CD4-positive, alpha-beta T cell (primary cell): Measurements from ENCODE around the gene ABLIM1. TPM values are rescaled to one million over a fixed set of nuclear protein-coding genes. Genes with fewer than 3 reads are reported as not detected.

Experiments used
- ATAC-seq: fragments of 200-7000 bp; cut with Tn5 transposase; one replicate; pipeline ENCODE4 v1.10.0; 2022; ENCODE audit warnings: mild to moderate bottlenecking; ENCODE audit not compliant: poor library complexity
- CTCF ChIA-PET: fragments of 350-600 bp; sonication (Branson Sonifier 250); formaldehyde crosslinking; loops from one replicate; lab custom pipeline; 2021; ENCODE audit warnings: antibody characterized with exemption, inconsistent platforms; lab: Charles Lee
- POLR2A ChIA-PET: fragments of 350-600 bp; sonication (Branson Sonifier 250); formaldehyde crosslinking; loops from one replicate; lab custom pipeline; 2021; ENCODE audit warnings: antibody characterized with exemption, inconsistent platforms; lab: Charles Lee
- DNase-seq, 14 experiments: peaks; one replicate each; pipeline ENCODE4 v3.0.0-alpha.2; 2013 to 2020; ENCODE audit warnings: mixed read lengths in 2 of 14
- H3K27ac ChIP-seq, 2 donors: one replicate each; pipeline versions ENCODE4 v1.5.1 to v1.7.0; 2013; ENCODE audit warnings: low read length in 2 of 2, low read depth in 1 of 2, mild to moderate bottlenecking in 1 of 2
- H3K27me3 ChIP-seq, 2 experiments: 1 replicate in 1 of 2; 2 replicates in 1 of 2; pipeline versions ENCODE4 v1.6.1 to v1.7.0; 2013; ENCODE audit warnings: low read length in 2 of 2, control low read depth in 1 of 2, mild to moderate bottlenecking in 1 of 2, moderate library complexity in 1 of 2; ENCODE audit not compliant: insufficient read depth in 2 of 2, control insufficient read depth in 1 of 2
- H3K36me3 ChIP-seq: one replicate; pipeline ENCODE4 v1.6.1; 2013; ENCODE audit warnings: low read length, control low read depth; ENCODE audit not compliant: insufficient read depth
- H3K4me1 ChIP-seq: one replicate; pipeline ENCODE4 v1.6.1; 2013; ENCODE audit warnings: low read length, control low read depth; ENCODE audit not compliant: insufficient read depth
- H3K4me3 ChIP-seq: one replicate; pipeline ENCODE4 v1.5.1; 2013; ENCODE audit warnings: mild to moderate bottlenecking, low read length, moderate library complexity
- H3K9me3 ChIP-seq, 2 experiments: 1 replicate in 1 of 2; 2 replicates in 1 of 2; pipeline versions ENCODE4 v1.6.1 to v1.7.0; 2013; ENCODE audit warnings: low read length in 2 of 2, mild to moderate bottlenecking in 2 of 2, control low read depth in 1 of 2, moderate library complexity in 1 of 2; ENCODE audit not compliant: control insufficient read depth in 1 of 2, insufficient read depth in 1 of 2
- H3K27ac Mint-ChIP-seq: one replicate; pipeline ENCODE4 v1.8.0; 2020; ENCODE audit warnings: mixed read lengths
- H3K27me3 Mint-ChIP-seq: one replicate; pipeline ENCODE4 v1.8.0; 2021; ENCODE audit warnings: mixed read lengths
- H3K36me3 Mint-ChIP-seq: one replicate; pipeline ENCODE4 v1.8.0; 2021; ENCODE audit warnings: low read depth, mixed read lengths
- H3K4me1 Mint-ChIP-seq: one replicate; pipeline ENCODE4 v1.8.0; 2021; ENCODE audit warnings: low read depth, mixed read lengths
- H3K4me3 Mint-ChIP-seq: one replicate; pipeline ENCODE4 v1.8.0; 2020; ENCODE audit warnings: mild to moderate bottlenecking, mixed read lengths
- H3K9me3 Mint-ChIP-seq: one replicate; pipeline ENCODE4 v1.8.0; 2020; ENCODE audit warnings: mixed read lengths
- CTCF ChIP-seq: fragments of 200-600 bp; IDR thresholded peaks from one replicate; pipeline ENCODE4 v1.8.0; 2022; ENCODE audit warnings: antibody characterized with exemption, mild to moderate bottlenecking
- intact Hi-C, 2 experiments: fragments of 100-400 bp; cut with DNase I in 1 of 2; cut with micrococcal nuclease in 1 of 2; formaldehyde crosslinking; loops; one replicate each; pipeline versions ENCODE4 v1.15.1 to v1.9.0; 2023 to 2025; cut with DNase I, micrococcal nuclease
- total RNA-seq, 174 experiments: library from RNA in 2 of 174; stranded (reverse) in 2 of 174; gene quantifications; one replicate each; pipeline ENCODE4 v1.2.3 and lab custom pipeline; 2021 to 2026

Gene ABLIM1
- total RNA-seq, 2 experiments from 2014 or later, result 217 to 224 TPM

DNA sequence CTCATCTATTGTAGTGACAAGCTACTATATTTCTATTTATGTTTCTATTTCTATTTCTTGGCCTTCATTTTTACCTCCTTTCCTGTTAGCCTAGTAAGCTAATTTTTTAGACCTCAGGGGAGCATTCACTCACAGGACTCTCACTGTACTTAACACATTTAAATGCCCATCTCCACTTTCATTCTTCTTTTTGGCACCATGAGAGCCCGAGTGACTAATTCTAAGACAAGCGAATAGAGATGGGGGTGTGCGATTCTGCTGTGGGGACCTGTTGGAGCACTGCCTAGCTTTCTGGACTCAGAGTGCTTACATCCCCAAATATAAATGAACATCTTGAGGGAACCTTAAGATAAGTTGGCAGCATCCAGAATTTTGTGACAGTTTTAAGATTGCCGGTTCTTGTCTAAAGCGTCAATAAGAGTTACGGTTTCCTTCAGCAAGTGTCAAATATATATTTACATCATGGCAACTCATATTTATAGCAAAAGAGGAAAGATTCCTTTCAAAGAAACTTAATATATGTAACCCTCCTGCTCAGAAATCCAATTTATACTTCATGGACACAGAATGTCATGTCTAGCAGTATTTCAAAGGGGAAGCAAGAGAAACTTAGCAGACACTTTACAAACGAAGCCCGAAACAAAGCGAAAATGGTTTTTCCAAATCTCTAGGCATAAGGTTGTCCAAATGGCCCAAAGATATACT is 199.7 kb downstream of the ABLIM1 start:
- CTCF ChIA-PET, result interaction anchor here (0.6 to 1.0 kb wide), 3 partner anchors 13 to 236 kb away, joined by 3 to 8 read pairs (median 3); no protein-coding TSS in a partner anchor
- no peaks in the 10 kb centered on the region for H3K27me3 Mint-ChIP-seq
- no peaks in the 10 kb centered on the region for H3K9me3 Mint-ChIP-seq
- H3K4me1 Mint-ChIP-seq, result peaks cover 30% of the 10 kb centered on the region
- TF ChIP-seq CTCF, result no peak
- Histone ChIP-seq H3K4me1 (no peaks in the 10 kb centered on the region), H3K27me3 (no peaks in the 10 kb centered on the region), H3K36me3 (peaks cover 82% of the 10 kb centered on the region), H3K27ac (no peak overlapping the region), H3K4me3 (no peak overlapping the region), H3K9me3 (no peaks in the 10 kb centered on the region)
- DNase-seq (no peak), ATAC-seq (no peak)
- peaks cover 93% of the 10 kb centered on the region for H3K36me3 Mint-ChIP-seq
- H3K27ac Mint-ChIP-seq, result peak overlapping the region; percentile 57
- no peak overlapping the region for H3K4me3 Mint-ChIP-seq
- intact Hi-C loops, result no loop called here
- POLR2A ChIA-PET, result no interaction called here

DNA sequence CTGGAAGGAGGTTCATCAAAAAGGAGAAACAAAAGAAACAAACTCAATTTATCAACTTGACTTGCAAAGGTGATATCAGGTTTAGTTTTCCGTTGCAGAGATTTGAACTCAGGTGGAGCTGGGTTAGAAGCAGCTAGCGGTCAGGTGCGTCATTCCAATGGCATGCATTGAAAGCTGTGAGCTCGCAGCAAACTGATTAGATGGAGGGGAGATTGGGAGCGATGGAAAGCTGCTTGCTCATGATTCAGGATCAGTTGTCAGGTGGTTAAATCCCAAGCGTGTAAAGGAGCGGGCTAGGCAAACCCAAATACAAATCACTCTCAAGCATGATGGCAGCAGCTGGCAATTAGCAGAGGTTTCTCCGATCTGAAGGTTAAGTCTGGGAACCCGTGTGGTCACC is 204.5 kb downstream of the ABLIM1 start:
- Mint-ChIP-seq H3K4me3 (no peak overlapping the region), H3K27ac (peak overlapping the region; percentile 73), H3K9me3 (no peaks in the 10 kb centered on the region), H3K4me1 (peaks cover 34% of the 10 kb centered on the region), H3K36me3 (peaks cover 96% of the 10 kb centered on the region), H3K27me3 (no peaks in the 10 kb centered on the region)
- intact Hi-C loops, result no loop called here
- Histone ChIP-seq H3K4me3 (no peak overlapping the region), H3K9me3 (no peaks in the 10 kb centered on the region), H3K27me3 (no peaks in the 10 kb centered on the region), H3K27ac (no peak overlapping the region), H3K4me1 (no peaks in the 10 kb centered on the region), H3K36me3 (peaks cover 70% of the 10 kb centered on the region)
- no peak for DNase-seq
- TF ChIP-seq CTCF, result no peak
- ChIA-PET POLR2A (no interaction called here), CTCF (no interaction called here)
- no peak for ATAC-seq

GRCh38 chr10:114448897-114449296 is 209.2 kb downstream of the ABLIM1 start:
- Mint-ChIP-seq H3K4me3 (no peak overlapping the region), H3K36me3 (peaks cover 98% of the 10 kb centered on the region), H3K9me3 (no peaks in the 10 kb centered on the region), H3K27me3 (no peaks in the 10 kb centered on the region), H3K27ac (peak overlapping the region; percentile 55), H3K4me1 (peaks cover 21% of the 10 kb centered on the region)
- TF ChIP-seq CTCF, result no peak
- H3K36me3 ChIP-seq, result peaks cover 75% of the 10 kb centered on the region
- no peak overlapping the region for H3K27ac ChIP-seq
- no peaks in the 10 kb centered on the region for H3K9me3 ChIP-seq
- intact Hi-C loops, result no loop called here
- no peaks in the 10 kb centered on the region for H3K27me3 ChIP-seq
- no peak overlapping the region for H3K4me3 ChIP-seq
- POLR2A ChIA-PET, result no interaction called here
- CTCF ChIA-PET, result interaction anchor here (0.5 to 1.5 kb wide), 3 partner anchors 21 to 320 kb away, joined by 3 read pairs; no protein-coding TSS in a partner anchor
- no peaks in the 10 kb centered on the region for H3K4me1 ChIP-seq
- DNase-seq (no peak), ATAC-seq (no peak)
